Measurements from ENCODE around the gene RRP8.

DNA sequence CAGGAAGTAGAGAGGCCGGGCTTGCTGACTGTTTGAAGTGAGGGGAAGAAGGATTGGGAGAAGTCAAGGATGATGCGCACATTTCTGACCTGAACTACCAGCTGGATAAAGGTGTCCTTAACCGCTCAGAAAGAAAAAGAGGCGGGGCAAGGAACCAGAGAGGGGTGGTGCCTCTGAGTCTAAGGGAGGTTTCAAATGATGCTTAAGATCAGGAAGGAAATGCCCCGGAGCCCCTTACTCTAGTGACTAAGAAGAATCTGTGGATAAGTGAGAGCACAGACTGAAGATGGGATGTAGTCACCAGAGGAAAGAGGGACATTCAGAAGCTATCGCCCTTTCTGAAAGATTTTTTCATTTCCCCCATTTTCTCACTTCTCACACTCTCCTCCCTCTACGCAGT lies 39.5 kb upstream of the RRP8 start:
- TF ChIP-seq CTCF (conservative IDR thresholded peaks at IDR 0.05 in 1 of 2, IDR thresholded peaks at IDR 0.05 in 1 of 2; ENCODE audit: low read depth in 1 of 2, low read length in 2 of 2) (no peak), EZH2 (IDR thresholded peaks at IDR 0.05; ENCODE audit: low read length, missing control alignments) (no peak)
